Measurements from ENCODE around the gene MINDY4B.

DNA sequence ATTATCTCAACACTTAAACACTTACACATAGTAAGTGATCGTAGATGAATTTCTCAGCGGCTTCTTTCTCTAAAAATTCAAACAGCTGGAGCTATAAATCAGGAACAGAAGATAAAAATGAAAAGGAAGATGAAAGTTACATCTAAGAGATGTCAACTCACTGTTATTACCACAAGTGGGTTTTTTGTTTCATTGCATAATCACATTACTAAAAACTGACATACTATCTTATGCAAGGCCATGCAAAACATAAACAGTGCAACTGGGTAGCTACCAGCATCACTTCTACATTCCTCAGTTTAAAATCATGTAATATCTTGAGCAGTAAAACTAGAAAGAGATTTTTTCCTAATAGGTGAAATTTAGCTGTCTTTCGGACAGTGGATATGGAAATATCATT lies 14.9 kb downstream of the MINDY4B start:
- TF ChIP-seq, protein P1, sequence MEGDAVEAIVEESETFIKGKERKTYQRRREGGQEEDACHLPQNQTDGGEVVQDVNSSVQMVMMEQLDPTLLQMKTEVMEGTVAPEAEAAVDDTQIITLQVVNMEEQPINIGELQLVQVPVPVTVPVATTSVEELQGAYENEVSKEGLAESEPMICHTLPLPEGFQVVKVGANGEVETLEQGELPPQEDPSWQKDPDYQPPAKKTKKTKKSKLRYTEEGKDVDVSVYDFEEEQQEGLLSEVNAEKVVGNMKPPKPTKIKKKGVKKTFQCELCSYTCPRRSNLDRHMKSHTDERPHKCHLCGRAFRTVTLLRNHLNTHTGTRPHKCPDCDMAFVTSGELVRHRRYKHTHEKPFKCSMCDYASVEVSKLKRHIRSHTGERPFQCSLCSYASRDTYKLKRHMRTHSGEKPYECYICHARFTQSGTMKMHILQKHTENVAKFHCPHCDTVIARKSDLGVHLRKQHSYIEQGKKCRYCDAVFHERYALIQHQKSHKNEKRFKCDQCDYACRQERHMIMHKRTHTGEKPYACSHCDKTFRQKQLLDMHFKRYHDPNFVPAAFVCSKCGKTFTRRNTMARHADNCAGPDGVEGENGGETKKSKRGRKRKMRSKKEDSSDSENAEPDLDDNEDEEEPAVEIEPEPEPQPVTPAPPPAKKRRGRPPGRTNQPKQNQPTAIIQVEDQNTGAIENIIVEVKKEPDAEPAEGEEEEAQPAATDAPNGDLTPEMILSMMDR (conservative IDR thresholded peaks at IDR 0.05; ENCODE audit: low read depth, low read length), result no peak
- TF ChIP-seq MAFK (IDR thresholded peaks at IDR 0.05; ENCODE audit: low read depth, low read length) (no peak), POLR2A (IDR thresholded peaks at IDR 0.05; ENCODE audit: low read depth, low read length) (no peak), RFX5 (IDR thresholded peaks at IDR 0.05; ENCODE audit: low read depth, low read length) (no peak), FOS (IDR thresholded peaks at IDR 0.05; ENCODE audit: low read depth, low read length) (no peak), CEBPB (IDR thresholded peaks at IDR 0.05; ENCODE audit: low read depth, low read length) (peak; percentile 78), MAZ (IDR thresholded peaks at IDR 0.05; ENCODE audit: borderline replicate concordance, low read depth, low read length) (no peak), RCOR1 (IDR thresholded peaks at IDR 0.05; ENCODE audit: insufficient replicate concordance, low read length) (no peak), MXI1 (IDR thresholded peaks at IDR 0.05; ENCODE audit: borderline replicate concordance, low read depth, low read length) (no peak), RAD21 (IDR thresholded peaks at IDR 0.05; ENCODE audit: low read length) (no peak), BHLHE40 (IDR thresholded peaks at IDR 0.05; ENCODE audit: low read depth, low read length) (no peak), CHD1 (IDR thresholded peaks at IDR 0.05; ENCODE audit: low read depth, low read length) (no peak), SMC3 (IDR thresholded peaks at IDR 0.05; ENCODE audit: low read depth, low read length) (no peak)
- TF ChIP-seq, protein P2, sequence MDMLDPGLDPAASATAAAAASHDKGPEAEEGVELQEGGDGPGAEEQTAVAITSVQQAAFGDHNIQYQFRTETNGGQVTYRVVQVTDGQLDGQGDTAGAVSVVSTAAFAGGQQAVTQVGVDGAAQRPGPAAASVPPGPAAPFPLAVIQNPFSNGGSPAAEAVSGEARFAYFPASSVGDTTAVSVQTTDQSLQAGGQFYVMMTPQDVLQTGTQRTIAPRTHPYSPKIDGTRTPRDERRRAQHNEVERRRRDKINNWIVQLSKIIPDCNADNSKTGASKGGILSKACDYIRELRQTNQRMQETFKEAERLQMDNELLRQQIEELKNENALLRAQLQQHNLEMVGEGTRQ (IDR thresholded peaks at IDR 0.05; ENCODE audit: low read depth, low read length), result no peak
